Lower lobe of right lung (tissue), 2 donors: ENCODE measurements around the gene ENPP6. TPM values are rescaled to one million over a fixed set of nuclear protein-coding genes. Genes with fewer than 3 reads are reported as not detected.

Experiments
- ATAC-seq, 2 donors: fragments of 200-7000 bp; cut with Tn5 transposase; one replicate each; pipeline ENCODE4 v1.9.1; 2020 to 2022; ENCODE audit warnings: mild to moderate bottlenecking in 2 of 2, moderate library complexity in 2 of 2
- DNase-seq: peaks from one replicate; pipeline ENCODE4 v3.0.0-alpha.2; 2020
- H3K27ac ChIP-seq: fragments of 200-600 bp; one replicate; pipeline ENCODE4 v1.8.0; 2022
- H3K27me3 ChIP-seq: fragments of 200-600 bp; one replicate; pipeline ENCODE4 v1.8.0; 2022; ENCODE audit warnings: low read depth
- H3K36me3 ChIP-seq: fragments of 200-600 bp; one replicate; pipeline ENCODE4 v1.8.0; 2022; ENCODE audit warnings: mild to moderate bottlenecking
- H3K4me1 ChIP-seq: fragments of 200-600 bp; one replicate; pipeline ENCODE4 v1.8.0; 2022
- H3K4me3 ChIP-seq: fragments of 200-600 bp; one replicate; pipeline ENCODE4 v1.8.0; 2022; ENCODE audit warnings: mild to moderate bottlenecking
- H3K9me3 ChIP-seq: fragments of 200-600 bp; one replicate; pipeline ENCODE4 v1.8.0; 2022
- intact Hi-C: fragments of 100-400 bp; cut with DNase I; formaldehyde crosslinking; loops from one replicate; pipeline ENCODE4 v1.11.0; 2022
- total RNA-seq: library from RNA; stranded (reverse); fragmentation: NEBNext Ultra II Directional; extraction: Animal tissue kit (Norgen Biotek cat#: 25700); gene quantifications from one replicate; pipeline ENCODE4 v1.2.1, GENCODE V29; 2021
- TF ChIP-seq, protein P1 (sequence below): fragments of 200-600 bp; IDR thresholded peaks from one replicate; pipeline ENCODE4 v1.8.0; 2022; ENCODE audit warnings: antibody characterized with exemption, mild to moderate bottlenecking
- donor health status: DM: no; HTN: yes; CAD: no; lungs with severe emphysema.

ENPP6 gene
- total RNA-seq, 1 donor from 2014 or later = 0.74 TPM

DNA sequence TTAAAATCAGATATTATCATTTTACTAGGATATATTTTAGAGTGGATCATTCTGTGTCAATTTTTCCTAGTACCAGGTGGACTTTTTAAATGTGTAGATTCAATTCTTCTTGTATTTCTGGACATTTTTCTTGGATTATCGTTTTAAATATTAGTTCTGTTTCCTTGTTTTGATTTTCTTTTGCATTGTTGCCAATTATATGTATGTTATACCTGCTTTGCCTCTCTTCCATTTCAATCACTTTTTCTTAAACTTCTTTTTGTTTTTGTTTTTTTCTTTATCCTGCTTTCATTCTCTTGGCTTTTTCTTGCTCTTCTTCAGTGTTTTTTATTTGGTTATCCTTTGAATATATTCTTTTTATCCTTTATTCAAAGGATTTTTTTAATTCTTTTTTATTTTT lies 171.5 kb downstream of the ENPP6 start:
- Histone ChIP-seq H3K36me3 (no peaks in the 10 kb centered on the region), H3K27me3 (no peaks in the 10 kb centered on the region), H3K4me1 (no peaks in the 10 kb centered on the region), H3K9me3 (peaks cover 15% of the 10 kb centered on the region), H3K4me3 (no peak overlapping the region), H3K27ac (no peak overlapping the region)
- ATAC-seq (no peak), DNase-seq (no peak)
- TF ChIP-seq, protein P1, sequence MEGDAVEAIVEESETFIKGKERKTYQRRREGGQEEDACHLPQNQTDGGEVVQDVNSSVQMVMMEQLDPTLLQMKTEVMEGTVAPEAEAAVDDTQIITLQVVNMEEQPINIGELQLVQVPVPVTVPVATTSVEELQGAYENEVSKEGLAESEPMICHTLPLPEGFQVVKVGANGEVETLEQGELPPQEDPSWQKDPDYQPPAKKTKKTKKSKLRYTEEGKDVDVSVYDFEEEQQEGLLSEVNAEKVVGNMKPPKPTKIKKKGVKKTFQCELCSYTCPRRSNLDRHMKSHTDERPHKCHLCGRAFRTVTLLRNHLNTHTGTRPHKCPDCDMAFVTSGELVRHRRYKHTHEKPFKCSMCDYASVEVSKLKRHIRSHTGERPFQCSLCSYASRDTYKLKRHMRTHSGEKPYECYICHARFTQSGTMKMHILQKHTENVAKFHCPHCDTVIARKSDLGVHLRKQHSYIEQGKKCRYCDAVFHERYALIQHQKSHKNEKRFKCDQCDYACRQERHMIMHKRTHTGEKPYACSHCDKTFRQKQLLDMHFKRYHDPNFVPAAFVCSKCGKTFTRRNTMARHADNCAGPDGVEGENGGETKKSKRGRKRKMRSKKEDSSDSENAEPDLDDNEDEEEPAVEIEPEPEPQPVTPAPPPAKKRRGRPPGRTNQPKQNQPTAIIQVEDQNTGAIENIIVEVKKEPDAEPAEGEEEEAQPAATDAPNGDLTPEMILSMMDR = no peak
- intact Hi-C loops = no loop called here

DNA sequence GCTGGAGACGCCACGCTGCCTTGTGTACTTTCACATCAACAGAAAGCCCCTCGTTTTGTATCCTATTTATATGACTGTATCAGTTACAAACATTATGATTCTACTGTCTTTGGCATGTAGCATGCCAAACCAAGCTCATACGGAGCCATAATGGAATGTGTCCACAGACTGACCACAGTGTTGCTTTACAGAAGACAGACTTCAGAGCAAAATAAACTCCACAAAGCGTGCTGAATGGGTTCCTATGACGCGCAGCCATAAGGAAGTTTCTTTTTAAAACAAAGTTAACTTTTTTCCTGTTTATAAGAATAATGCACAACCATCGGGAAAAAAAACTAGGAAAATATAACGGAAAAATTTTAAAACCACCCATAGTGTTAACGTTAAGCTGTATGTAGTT lies 176.5 kb downstream of the ENPP6 start:
- Histone ChIP-seq H3K4me1 (no peaks in the 10 kb centered on the region), H3K27me3 (no peaks in the 10 kb centered on the region), H3K36me3 (no peaks in the 10 kb centered on the region), H3K27ac (no peak overlapping the region), H3K4me3 (no peak overlapping the region), H3K9me3 (peaks cover 7% of the 10 kb centered on the region)
- ATAC-seq = no peak
- TF ChIP-seq, protein P1 = no peak
- DNase-seq = no peak
- intact Hi-C loops = no loop called here

DNA sequence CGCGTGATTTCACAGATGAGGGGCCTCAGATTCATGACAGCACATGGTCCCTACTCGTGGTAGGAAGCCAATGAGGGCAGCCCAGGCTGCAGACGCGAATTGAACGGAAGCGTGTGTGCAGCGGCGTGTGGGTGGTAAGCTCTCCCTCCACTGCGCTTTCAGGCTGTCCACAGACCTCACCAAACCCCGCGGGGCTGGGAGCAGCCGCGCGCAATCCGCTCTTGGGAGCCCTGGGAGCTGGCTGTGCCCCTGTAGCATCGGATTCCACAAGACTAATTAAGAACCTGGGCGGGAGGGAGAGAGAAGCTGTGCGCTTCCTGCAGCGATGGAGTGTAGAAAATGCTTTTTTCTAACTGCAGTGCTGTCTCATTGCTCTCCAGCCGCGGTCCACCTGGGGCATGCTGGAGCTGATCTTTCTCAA lies 177.7 kb downstream of the ENPP6 start:
- Histone ChIP-seq H3K4me1 (no peaks in the 10 kb centered on the region), H3K4me3 (peak overlapping the region; percentile 27), H3K27ac (no peak overlapping the region), H3K36me3 (no peaks in the 10 kb centered on the region), H3K27me3 (no peaks in the 10 kb centered on the region), H3K9me3 (no peaks in the 10 kb centered on the region)
- peak; percentile 36 to 73 for ATAC-seq
- no peak for DNase-seq
- intact Hi-C loops = no loop called here
- TF ChIP-seq, protein P1 = no peak
